CD4-positive, alpha-beta T cell (primary cell): Measurements from ENCODE around the gene SOHLH1. TPM values are rescaled to one million over a fixed set of nuclear protein-coding genes. Genes with fewer than 3 reads are reported as not detected.

Experiments used
- ATAC-seq: fragments of 200-7000 bp; cut with Tn5 transposase; one replicate; pipeline ENCODE4 v1.10.0; 2022; ENCODE audit warnings: mild to moderate bottlenecking; ENCODE audit not compliant: poor library complexity
- CTCF ChIA-PET: fragments of 350-600 bp; sonication (Branson Sonifier 250); formaldehyde crosslinking; loops from one replicate; lab custom pipeline; 2021; ENCODE audit warnings: antibody characterized with exemption, inconsistent platforms; lab: Charles Lee
- POLR2A ChIA-PET: fragments of 350-600 bp; sonication (Branson Sonifier 250); formaldehyde crosslinking; loops from one replicate; lab custom pipeline; 2021; ENCODE audit warnings: antibody characterized with exemption, inconsistent platforms; lab: Charles Lee
- DNase-seq, 14 experiments: peaks; one replicate each; pipeline ENCODE4 v3.0.0-alpha.2; 2013 to 2020; ENCODE audit warnings: mixed read lengths in 2 of 14
- H3K27ac ChIP-seq, 2 donors: one replicate each; pipeline versions ENCODE4 v1.5.1 to v1.7.0; 2013; ENCODE audit warnings: low read length in 2 of 2, low read depth in 1 of 2, mild to moderate bottlenecking in 1 of 2
- H3K27me3 ChIP-seq, 2 experiments: 1 replicate in 1 of 2; 2 replicates in 1 of 2; pipeline versions ENCODE4 v1.6.1 to v1.7.0; 2013; ENCODE audit warnings: low read length in 2 of 2, control low read depth in 1 of 2, mild to moderate bottlenecking in 1 of 2, moderate library complexity in 1 of 2; ENCODE audit not compliant: insufficient read depth in 2 of 2, control insufficient read depth in 1 of 2
- H3K36me3 ChIP-seq: one replicate; pipeline ENCODE4 v1.6.1; 2013; ENCODE audit warnings: low read length, control low read depth; ENCODE audit not compliant: insufficient read depth
- H3K4me1 ChIP-seq: one replicate; pipeline ENCODE4 v1.6.1; 2013; ENCODE audit warnings: low read length, control low read depth; ENCODE audit not compliant: insufficient read depth
- H3K4me3 ChIP-seq: one replicate; pipeline ENCODE4 v1.5.1; 2013; ENCODE audit warnings: mild to moderate bottlenecking, low read length, moderate library complexity
- H3K9me3 ChIP-seq, 2 experiments: 1 replicate in 1 of 2; 2 replicates in 1 of 2; pipeline versions ENCODE4 v1.6.1 to v1.7.0; 2013; ENCODE audit warnings: low read length in 2 of 2, mild to moderate bottlenecking in 2 of 2, control low read depth in 1 of 2, moderate library complexity in 1 of 2; ENCODE audit not compliant: control insufficient read depth in 1 of 2, insufficient read depth in 1 of 2
- H3K27ac Mint-ChIP-seq: one replicate; pipeline ENCODE4 v1.8.0; 2020; ENCODE audit warnings: mixed read lengths
- H3K27me3 Mint-ChIP-seq: one replicate; pipeline ENCODE4 v1.8.0; 2021; ENCODE audit warnings: mixed read lengths
- H3K36me3 Mint-ChIP-seq: one replicate; pipeline ENCODE4 v1.8.0; 2021; ENCODE audit warnings: low read depth, mixed read lengths
- H3K4me1 Mint-ChIP-seq: one replicate; pipeline ENCODE4 v1.8.0; 2021; ENCODE audit warnings: low read depth, mixed read lengths
- H3K4me3 Mint-ChIP-seq: one replicate; pipeline ENCODE4 v1.8.0; 2020; ENCODE audit warnings: mild to moderate bottlenecking, mixed read lengths
- H3K9me3 Mint-ChIP-seq: one replicate; pipeline ENCODE4 v1.8.0; 2020; ENCODE audit warnings: mixed read lengths
- intact Hi-C, 2 experiments: fragments of 100-400 bp; cut with DNase I in 1 of 2; cut with micrococcal nuclease in 1 of 2; formaldehyde crosslinking; loops; one replicate each; pipeline versions ENCODE4 v1.15.1 to v1.9.0; 2023 to 2025; cut with DNase I, micrococcal nuclease
- total RNA-seq, 174 experiments: library from RNA in 2 of 174; stranded (reverse) in 2 of 174; gene quantifications; one replicate each; pipeline ENCODE4 v1.2.3 and lab custom pipeline; 2021 to 2026
- TF ChIP-seq, protein P1 (sequence below): fragments of 200-600 bp; IDR thresholded peaks from one replicate; pipeline ENCODE4 v1.8.0; 2022; ENCODE audit warnings: antibody characterized with exemption, mild to moderate bottlenecking

The SOHLH1 gene
- total RNA-seq, 2 experiments from 2014 or later, result not detected

GRCh38 chr9:135707252-135708138 is 8.2 kb upstream of the SOHLH1 start:
- TF ChIP-seq, protein P1, sequence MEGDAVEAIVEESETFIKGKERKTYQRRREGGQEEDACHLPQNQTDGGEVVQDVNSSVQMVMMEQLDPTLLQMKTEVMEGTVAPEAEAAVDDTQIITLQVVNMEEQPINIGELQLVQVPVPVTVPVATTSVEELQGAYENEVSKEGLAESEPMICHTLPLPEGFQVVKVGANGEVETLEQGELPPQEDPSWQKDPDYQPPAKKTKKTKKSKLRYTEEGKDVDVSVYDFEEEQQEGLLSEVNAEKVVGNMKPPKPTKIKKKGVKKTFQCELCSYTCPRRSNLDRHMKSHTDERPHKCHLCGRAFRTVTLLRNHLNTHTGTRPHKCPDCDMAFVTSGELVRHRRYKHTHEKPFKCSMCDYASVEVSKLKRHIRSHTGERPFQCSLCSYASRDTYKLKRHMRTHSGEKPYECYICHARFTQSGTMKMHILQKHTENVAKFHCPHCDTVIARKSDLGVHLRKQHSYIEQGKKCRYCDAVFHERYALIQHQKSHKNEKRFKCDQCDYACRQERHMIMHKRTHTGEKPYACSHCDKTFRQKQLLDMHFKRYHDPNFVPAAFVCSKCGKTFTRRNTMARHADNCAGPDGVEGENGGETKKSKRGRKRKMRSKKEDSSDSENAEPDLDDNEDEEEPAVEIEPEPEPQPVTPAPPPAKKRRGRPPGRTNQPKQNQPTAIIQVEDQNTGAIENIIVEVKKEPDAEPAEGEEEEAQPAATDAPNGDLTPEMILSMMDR, result no peak
- no peak overlapping the region for H3K4me3 Mint-ChIP-seq
- CTCF ChIA-PET, result no interaction called here

GRCh38 chr9:135706288-135706687 is 7.0 kb upstream of the SOHLH1 start:
- no peaks in the 10 kb centered on the region for H3K36me3 Mint-ChIP-seq
- peaks cover 0 to 20% of the 10 kb centered on the region in 2 experiments for H3K9me3 ChIP-seq
- peaks cover 14 to 22% of the 10 kb centered on the region in 2 experiments for H3K27me3 ChIP-seq
- ATAC-seq (no peak), DNase-seq (no peak)
- POLR2A ChIA-PET, result no interaction called here
- no peaks in the 10 kb centered on the region for H3K36me3 ChIP-seq
- H3K4me3 Mint-ChIP-seq, result no peak overlapping the region
- peaks cover 12% of the 10 kb centered on the region for H3K27me3 Mint-ChIP-seq
- no peak overlapping the region for H3K4me3 ChIP-seq
- no peaks in the 10 kb centered on the region for H3K9me3 Mint-ChIP-seq
- TF ChIP-seq, protein P1, result no peak
- intact Hi-C loops, result no loop called here
- H3K4me1 ChIP-seq, result peaks cover 11% of the 10 kb centered on the region
- no peaks in the 10 kb centered on the region for H3K4me1 Mint-ChIP-seq
- no peak overlapping the region for H3K27ac Mint-ChIP-seq
- CTCF ChIA-PET, result no interaction called here
- no peak overlapping the region for H3K27ac ChIP-seq

More at GRCh38 chr9:135707252-135708138, 8.2 kb upstream of the SOHLH1 start:
- POLR2A ChIA-PET, result no interaction called here
- Mint-ChIP-seq H3K36me3 (no peaks in the 10 kb centered on the region), H3K9me3 (no peaks in the 10 kb centered on the region), H3K27ac (no peak overlapping the region), H3K27me3 (peaks cover 16% of the 10 kb centered on the region), H3K4me1 (no peaks in the 10 kb centered on the region)
- H3K27me3 ChIP-seq, result peaks cover 13 to 22% of the 10 kb centered on the region in 2 experiments
- H3K36me3 ChIP-seq, result no peaks in the 10 kb centered on the region
- H3K4me1 ChIP-seq, result no peaks in the 10 kb centered on the region
- no peak for ATAC-seq
- intact Hi-C loops, result no loop called here
- H3K27ac ChIP-seq, result no peak overlapping the region
- no peak for DNase-seq
- H3K9me3 ChIP-seq, result peaks cover 0 to 20% of the 10 kb centered on the region in 2 experiments
- no peak overlapping the region for H3K4me3 ChIP-seq

GRCh38 chr9:135705376-135705775 is 6.1 kb upstream of the SOHLH1 start:
- ATAC-seq (no peak), DNase-seq (no peak)
- intact Hi-C loops, result no loop called here
- no peak overlapping the region for H3K4me3 ChIP-seq
- no peak overlapping the region for H3K27ac ChIP-seq
- CTCF ChIA-PET, result no interaction called here
- H3K27me3 ChIP-seq, result peaks cover 14 to 22% of the 10 kb centered on the region in 2 experiments
- Mint-ChIP-seq H3K4me3 (no peak overlapping the region), H3K36me3 (no peaks in the 10 kb centered on the region), H3K4me1 (no peaks in the 10 kb centered on the region), H3K9me3 (no peaks in the 10 kb centered on the region), H3K27me3 (peaks cover 12% of the 10 kb centered on the region), H3K27ac (no peak overlapping the region)
- TF ChIP-seq, protein P1, result no peak
- POLR2A ChIA-PET, result no interaction called here
- peaks cover 14% of the 10 kb centered on the region for H3K4me1 ChIP-seq
- no peaks in the 10 kb centered on the region for H3K36me3 ChIP-seq
- H3K9me3 ChIP-seq, result peaks cover 0 to 20% of the 10 kb centered on the region in 2 experiments
